C1 segment of cervical spinal cord (tissue), 14 donors: ENCODE data around the gene PUS3.

ENCODE experiments used
- DNase-seq, 14 donors: peaks; one replicate each; lab custom pipeline; 2025; lab: John Stamatoyannopoulos, UW

Gene PUS3

GRCh38 chr11:125941619-125942611 lies 38.9 kb upstream of the PUS3 start:
- DNase-seq, result peak in 1 of 14 donors; percentile 85

- DNase-seq, result peak in 1 of 14 donors; percentile 85
Observed at GRCh38 chr11:125941267-125941618, 38.2 kb upstream of the PUS3 start.

GRCh38 chr11:125940145-125940544 lies 37.1 kb upstream of the PUS3 start:
- DNase-seq, result no peak

GRCh38 chr11:125939081-125939521 lies 36.1 kb upstream of the PUS3 start:
- DNase-seq, result no peak

- no peak for DNase-seq
Observed at GRCh38 chr11:125938418-125938817, 35.4 kb upstream of the PUS3 start.

- no peak for DNase-seq
Observed at GRCh38 chr11:125935618-125936199, 32.7 kb upstream of the PUS3 start.

- no peak for DNase-seq
Observed at GRCh38 chr11:125935056-125935455, 32.0 kb upstream of the PUS3 start.

- DNase-seq, result no peak
Observed at GRCh38 chr11:125934473-125934872, 31.5 kb upstream of the PUS3 start.

GRCh38 chr11:125933030-125933813 lies 30.2 kb upstream of the PUS3 start:
- no peak for DNase-seq

GRCh38 chr11:125932301-125932700 lies 29.3 kb upstream of the PUS3 start:
- DNase-seq, result no peak

GRCh38 chr11:125931668-125932067 lies 28.7 kb upstream of the PUS3 start:
- DNase-seq, result no peak

GRCh38 chr11:125931116-125931515 lies 28.1 kb upstream of the PUS3 start:
- DNase-seq, result no peak

- DNase-seq, result no peak
Observed at GRCh38 chr11:125930076-125930450, 27.1 kb upstream of the PUS3 start.

- DNase-seq, result no peak
Observed at GRCh38 chr11:125929445-125930075, 26.6 kb upstream of the PUS3 start.

GRCh38 chr11:125926682-125927081 lies 23.7 kb upstream of the PUS3 start:
- DNase-seq, result no peak

- DNase-seq, result no peak
Observed at GRCh38 chr11:125925804-125926203, 22.8 kb upstream of the PUS3 start.

GRCh38 chr11:125925247-125925740 lies 22.3 kb upstream of the PUS3 start:
- no peak for DNase-seq

- DNase-seq, result no peak
Observed at GRCh38 chr11:125924384-125925007, 21.5 kb upstream of the PUS3 start.

GRCh38 chr11:125923633-125924032 lies 20.6 kb upstream of the PUS3 start:
- no peak for DNase-seq

GRCh38 chr11:125923012-125923579 lies 20.1 kb upstream of the PUS3 start:
- peak in 7 of 14 donors; percentile 18 to 56 (median 26) for DNase-seq

- no peak for DNase-seq
Observed at GRCh38 chr11:125922156-125922555, 19.1 kb upstream of the PUS3 start.
